HEK293T (cell line): Measurements from ENCODE around the gene LRRC8A.

Experiments
- ARNT ChIP-seq: fragments of 450-650 bp; IDR thresholded peaks from 2 replicates; pipeline ENCODE4 v1.6.1; 2017; ENCODE audit warnings: mild to moderate bottlenecking
- BHLHE40 ChIP-seq: fragments of 450-650 bp; IDR thresholded peaks from 2 replicates; pipeline ENCODE4 v1.6.1; 2016; ENCODE audit warnings: mild to moderate bottlenecking, moderate library complexity, borderline replicate concordance
- ELF4 ChIP-seq: fragments of 450-650 bp; IDR thresholded peaks from 2 replicates; pipeline ENCODE4 v1.6.1; 2017; ENCODE audit warnings: antibody characterized with exemption
- FOXA1 ChIP-seq: fragments of 450-650 bp; IDR thresholded peaks from 2 replicates; pipeline ENCODE4 v1.6.1; 2016; ENCODE audit warnings: mild to moderate bottlenecking
- FOXK2 ChIP-seq: fragments of 450-650 bp; IDR thresholded peaks from 2 replicates; pipeline ENCODE4 v1.6.1; 2016; ENCODE audit warnings: mild to moderate bottlenecking
- FOXM1 ChIP-seq: fragments of 450-650 bp; IDR thresholded peaks from 2 replicates; pipeline ENCODE4 v1.6.1; 2017; ENCODE audit warnings: mild to moderate bottlenecking, borderline replicate concordance
- HDGF ChIP-seq: fragments of 450-650 bp; IDR thresholded peaks from 2 replicates; pipeline ENCODE4 v1.6.1; 2017; ENCODE audit warnings: antibody characterized with exemption, borderline replicate concordance
- LEF1 ChIP-seq: fragments of 450-650 bp; IDR thresholded peaks from 2 replicates; pipeline ENCODE4 v1.6.1; 2017; ENCODE audit warnings: mild to moderate bottlenecking, borderline replicate concordance
- NFRKB ChIP-seq: fragments of 450-650 bp; IDR thresholded peaks from 2 replicates; pipeline ENCODE4 v1.6.1; 2016; ENCODE audit warnings: mild to moderate bottlenecking, moderate library complexity
- PKNOX1 ChIP-seq: fragments of 450-650 bp; IDR thresholded peaks from 2 replicates; pipeline ENCODE4 v1.6.1; 2016
- SP1 ChIP-seq: fragments of 450-650 bp; IDR thresholded peaks from 2 replicates; pipeline ENCODE4 v1.6.1; 2017
- SUZ12 ChIP-seq: fragments of 450-650 bp; IDR thresholded peaks from 2 replicates; pipeline ENCODE4 v1.6.1; 2016; ENCODE audit warnings: mild to moderate bottlenecking
- TARDBP ChIP-seq: fragments of 450-650 bp; IDR thresholded peaks from 2 replicates; pipeline ENCODE4 v1.6.1; 2016
- ZNF384 ChIP-seq: fragments of 450-650 bp; IDR thresholded peaks from 2 replicates; pipeline ENCODE4 v1.6.1; 2016

- no peak for TF ChIP-seq FOXA1
- no peak for TF ChIP-seq SUZ12
- no peak for TF ChIP-seq BHLHE40
- TF ChIP-seq HDGF: no peak
- TF ChIP-seq PKNOX1: no peak
- no peak for TF ChIP-seq TARDBP
- TF ChIP-seq FOXK2: no peak
- TF ChIP-seq ELF4: no peak
- TF ChIP-seq SP1: no peak
- TF ChIP-seq ARNT: no peak
- no peak for TF ChIP-seq LEF1
- no peak for TF ChIP-seq NFRKB
- no peak for TF ChIP-seq FOXM1
- no peak for TF ChIP-seq ZNF384
Measured at GRCh38 chr9:128894764-128895163, 12.8 kb downstream of the LRRC8A start.
